ENCODE data around the gene CMTR2. TPM values are rescaled to one million over a fixed set of nuclear protein-coding genes. Genes with fewer than 3 reads are reported as not detected.

Gene CMTR2
- total and polyA plus RNA-seq, 2 of the 4 experiments (the other 2 are of a cell fraction) = 10.6 to 21.9 TPM

DNA sequence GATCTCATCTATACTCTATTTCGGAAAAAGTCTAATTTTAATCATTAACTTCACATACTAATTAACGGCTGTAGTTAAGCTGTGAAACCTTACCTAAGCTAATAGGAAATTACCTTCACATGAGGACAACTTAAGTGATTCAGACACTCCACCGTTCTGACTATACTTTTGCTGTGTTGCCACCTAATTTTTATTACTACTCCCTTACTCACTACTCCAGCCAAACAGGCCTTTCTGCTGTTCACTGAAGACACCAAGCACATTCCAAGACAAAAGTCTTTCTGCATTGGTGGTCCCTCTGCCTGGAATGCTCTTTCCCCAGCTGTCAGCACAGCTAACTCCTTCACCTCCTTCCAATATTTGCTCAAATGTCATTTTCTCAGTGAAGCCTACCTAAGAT is 1.3 kb downstream of the CMTR2 start:
- Histone ChIP-seq H3K79me1 (ENCODE audit: low read depth in 1 of 2, low read length in 2 of 2) (peaks cover 9 to 28% of the 10 kb centered on the region in 2 experiments), H3K14ac (replicated peaks; ENCODE audit: low read depth, low read length) (peak overlapping the region; percentile 13; the same call in 1 of the 2 replicates), H3K4me1 (ENCODE audit: control insufficient read depth, insufficient read depth, low read length) (no peaks in the 10 kb centered on the region; the same call in 1 of the 2 replicates), H2BK20ac (ENCODE audit: low read depth, low read length) (no peak overlapping the region), H3K4me2 (ENCODE audit: low read depth, low read length) (peak overlapping the region; percentile 82), H2AK5ac (ENCODE audit: low read depth, low read length) (0 out of 2 replicates have a peak overlapping the region, but pooled peaks have one; percentile 13), H4K91ac (ENCODE audit: insufficient read depth, low read depth, low read length) (no peak overlapping the region), H2AK9ac (replicated peaks; ENCODE audit: low read depth, low read length, poor library complexity) (no peak overlapping the region), H3K27me3 (ENCODE audit: control insufficient read depth, insufficient read depth, low read length) (no peaks in the 10 kb centered on the region), H3K56ac (ENCODE audit: extremely low read depth, insufficient read depth, low read length) (no peak overlapping the region), H4K5ac (ENCODE audit: low read depth, low read length) (no peak overlapping the region), H2BK120ac (ENCODE audit: low read depth, low read length) (no peak overlapping the region), H2AFZ (replicated peaks; ENCODE audit: low read length, poor library complexity) (no peak overlapping the region), H3K4me3 (ENCODE audit: insufficient read depth, low read depth, low read length) (no peak overlapping the region), H3K23ac (ENCODE audit: low read depth, low read length) (0 out of 2 replicates have a peak overlapping the region, but pooled peaks have one; percentile 59), H3K4ac (ENCODE audit: low read depth, low read length) (no peak overlapping the region), H3K9me3 (ENCODE audit: control insufficient read depth, insufficient read depth, low read length) (no peaks in the 10 kb centered on the region), H3K27ac (ENCODE audit: insufficient read depth, low read length) (no peak overlapping the region), H3K9me1 (ENCODE audit: insufficient read depth, low read length) (peaks cover 2% of the 10 kb centered on the region; the same call in 1 of the 2 replicates), H2BK15ac (ENCODE audit: low read depth, low read length) (no peak overlapping the region), H4K20me1 (ENCODE audit: insufficient read depth, low read length) (no peaks in the 10 kb centered on the region), H4K8ac (ENCODE audit: low read depth in 2 of 2, low read length in 2 of 2) (no peak overlapping the region), H2BK5ac (ENCODE audit: low read depth, low read length, poor library complexity, severe bottlenecking) (no peak overlapping the region), H3K36me3 (ENCODE audit: control insufficient read depth, insufficient read depth, low read length) (peaks cover 8% of the 10 kb centered on the region), H3K9ac (ENCODE audit: low read depth, low read length) (no peak overlapping the region), H3K18ac (ENCODE audit: low read depth, low read length) (no peak overlapping the region)
- ATAC-seq (ENCODE audit: low read depth) (no peak), DNase-seq (no peak)
- TF ChIP-seq MXI1 (IDR thresholded peaks at IDR 0.05; ENCODE audit: borderline replicate concordance, low read depth, low read length) (no peak), MAZ (IDR thresholded peaks at IDR 0.05; ENCODE audit: borderline replicate concordance, low read depth, low read length) (no peak), CEBPB (IDR thresholded peaks at IDR 0.05; ENCODE audit: low read depth, low read length) (no peak), RAD21 (IDR thresholded peaks at IDR 0.05; ENCODE audit: low read length) (no peak), BHLHE40 (IDR thresholded peaks at IDR 0.05; ENCODE audit: low read depth, low read length) (no peak), RCOR1 (IDR thresholded peaks at IDR 0.05; ENCODE audit: insufficient replicate concordance, low read length) (no peak), SMC3 (IDR thresholded peaks at IDR 0.05; ENCODE audit: low read depth, low read length) (no peak), MAFK (IDR thresholded peaks at IDR 0.05; ENCODE audit: low read depth, low read length) (no peak)
- TF ChIP-seq, protein P1, sequence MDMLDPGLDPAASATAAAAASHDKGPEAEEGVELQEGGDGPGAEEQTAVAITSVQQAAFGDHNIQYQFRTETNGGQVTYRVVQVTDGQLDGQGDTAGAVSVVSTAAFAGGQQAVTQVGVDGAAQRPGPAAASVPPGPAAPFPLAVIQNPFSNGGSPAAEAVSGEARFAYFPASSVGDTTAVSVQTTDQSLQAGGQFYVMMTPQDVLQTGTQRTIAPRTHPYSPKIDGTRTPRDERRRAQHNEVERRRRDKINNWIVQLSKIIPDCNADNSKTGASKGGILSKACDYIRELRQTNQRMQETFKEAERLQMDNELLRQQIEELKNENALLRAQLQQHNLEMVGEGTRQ (IDR thresholded peaks at IDR 0.05; ENCODE audit: low read depth, low read length) = no peak
- dilution Hi-C loops (cut with HindIII; ENCODE audit: low sequenced_read_pairs, unreplicated experiment) (no loop called here), intact Hi-C loops (cut with micrococcal nuclease) (loop anchor here (2.0 kb wide), 1 partner anchor 71 kb away; the partner anchor contains the start of gene CALB2), in situ Hi-C loops (cut with MboI; ENCODE audit: low sequenced_read_pairs) (loop anchor here (25.0 kb wide), 1 partner anchor 501 kb away; no protein-coding TSS in a partner anchor)
- no TSS peak for BruUV-seq (replicated peaks)
- 71% methylated on average over 2 of the region's 3 CpGs; no CpG with 5 or more reads in 1 of the 2 experiments for WGBS, 2 experiments (ENCODE audit: extremely low coverage in 2 of 2, insufficient read length in 1 of 2)
- POLR2A ChIA-PET (ENCODE audit: unreplicated experiment) = no interaction called here
- CTCF ChIA-PET = interaction anchor here (1.3 kb wide), 1 partner anchor 24 kb away, joined by 3 read pairs; no protein-coding TSS in a partner anchor
